Measurements from ENCODE around the gene TEX11.
A peak's percentile ranks its signal among the peaks of the same experiment; 100 is the strongest.
"Not testable (repeated sequence)": the region's sequence is repeated elsewhere in the genome, so short reads cannot be mapped to it uniquely, and the experiment has no call there.

TEX11 gene

DNA sequence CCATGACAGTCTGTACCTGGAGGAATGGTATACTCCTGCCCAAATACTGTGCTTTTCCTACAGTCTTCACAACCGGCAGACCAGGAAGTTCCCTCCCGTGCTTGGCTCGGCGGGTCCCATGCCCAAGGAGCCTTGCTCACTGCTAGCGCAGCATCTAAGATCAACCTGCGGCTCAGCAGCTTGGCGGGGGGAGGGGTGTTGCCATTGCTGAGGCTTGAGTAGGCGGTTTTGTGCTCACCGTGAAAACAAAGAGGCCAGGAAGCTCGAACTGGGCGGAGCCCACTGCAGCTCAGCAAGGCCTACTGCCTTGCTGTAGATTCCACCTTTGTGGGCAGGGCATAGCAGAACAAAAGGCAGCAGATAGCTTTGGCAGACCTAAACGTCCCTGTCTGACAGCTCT is 152.7 kb downstream of the TEX11 start:
- Histone ChIP-seq H3K27ac (ENCODE audit: low read depth, low read length) (no peak overlapping the region; the same call in 1 of the 2 replicates), H3K36me3 (ENCODE audit: control insufficient read depth, insufficient read depth, low read length) (no peaks in the 10 kb centered on the region), H3K4me3 (ENCODE audit: low read depth, low read length) (peak overlapping the region; percentile 9; the same call in 1 of the 2 replicates), H3K27me3 (ENCODE audit: control insufficient read depth, insufficient read depth, low read length) (no peaks in the 10 kb centered on the region), H3K9me3 (ENCODE audit: control insufficient read depth, insufficient read depth, low read depth, low read length) (peaks cover 22% of the 10 kb centered on the region), H3K4me1 (ENCODE audit: control insufficient read depth, insufficient read depth, low read length) (peaks cover 5% of the 10 kb centered on the region; the same call in 1 of the 2 replicates), H3K9ac (ENCODE audit: low read length) (peak overlapping the region; percentile 1)

DNA sequence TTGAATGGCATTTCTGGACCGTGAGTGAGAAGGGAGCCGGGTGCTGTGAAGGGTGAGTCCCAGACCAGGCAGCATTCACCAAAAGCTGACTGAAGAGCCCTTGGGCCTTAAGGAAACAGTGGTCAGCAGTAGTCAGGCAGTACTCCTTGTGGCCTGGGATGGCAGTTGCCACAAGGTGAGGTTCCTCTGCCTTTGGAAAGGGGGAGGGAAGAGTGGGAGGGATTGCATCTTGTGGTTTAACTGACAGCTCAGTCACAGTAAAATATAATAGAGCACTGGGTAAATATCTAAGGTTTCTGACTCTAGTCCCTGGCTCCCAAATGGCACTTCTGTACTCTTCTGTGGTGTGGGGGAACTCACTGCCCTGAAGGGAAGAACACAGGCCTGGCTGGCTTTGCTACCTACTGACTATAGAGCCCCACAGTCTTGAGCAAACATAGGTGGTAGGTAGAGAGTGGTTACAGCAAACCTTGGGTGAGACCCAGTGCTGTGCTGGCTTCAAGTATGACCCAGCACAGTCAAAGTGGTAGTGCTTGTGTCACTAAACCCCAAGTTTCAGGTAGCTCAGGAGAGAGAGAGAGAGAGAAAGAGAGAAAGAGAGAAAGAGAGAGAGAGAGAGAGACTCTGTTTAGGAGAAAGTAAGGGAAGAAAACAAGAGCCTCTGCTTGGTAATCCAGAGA is 154.2 kb downstream of the TEX11 start:
- Histone ChIP-seq H3K9ac (ENCODE audit: low read length) (no peak overlapping the region), H3K4me1 (ENCODE audit: control insufficient read depth, insufficient read depth, low read length) (peaks cover 5% of the 10 kb centered on the region; the same call in 1 of the 2 replicates), H3K27ac (ENCODE audit: low read depth, low read length) (no peak overlapping the region), H3K27me3 (ENCODE audit: control insufficient read depth, insufficient read depth, low read length) (no peaks in the 10 kb centered on the region), H3K4me3 (ENCODE audit: low read depth, low read length) (no peak overlapping the region), H3K36me3 (ENCODE audit: control insufficient read depth, insufficient read depth, low read length) (no peaks in the 10 kb centered on the region), H3K9me3 (ENCODE audit: control insufficient read depth, insufficient read depth, low read depth, low read length) (peaks cover 22% of the 10 kb centered on the region)

DNA sequence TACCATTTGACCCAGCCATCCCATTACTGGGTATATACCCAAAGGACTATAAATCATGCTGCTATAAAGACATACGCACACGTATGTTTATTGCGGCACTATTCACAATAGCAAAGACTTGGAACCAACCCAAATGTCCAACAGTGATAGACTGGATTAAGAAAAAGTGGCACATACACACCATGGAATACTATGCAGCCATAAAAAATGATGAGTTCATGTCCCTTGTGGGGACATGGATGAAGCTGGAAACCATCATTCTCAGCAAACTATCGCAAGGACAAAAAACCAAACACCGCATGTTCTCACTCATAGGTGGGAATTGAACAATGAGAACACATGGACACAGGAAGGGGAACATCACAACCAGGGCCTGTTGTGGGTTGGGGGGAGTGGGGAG is 174.7 kb downstream of the TEX11 start:
- not testable (repeated sequence) for H3K27me3 ChIP-seq (ENCODE audit: control insufficient read depth, insufficient read depth, low read length); H3K4me3 ChIP-seq (ENCODE audit: low read depth, low read length); H3K27ac ChIP-seq (ENCODE audit: low read depth, low read length); H3K9me3 ChIP-seq (ENCODE audit: control insufficient read depth, insufficient read depth, low read depth, low read length); H3K4me1 ChIP-seq (ENCODE audit: control insufficient read depth, insufficient read depth, low read length); H3K9ac ChIP-seq (ENCODE audit: low read length); H3K36me3 ChIP-seq (ENCODE audit: control insufficient read depth, insufficient read depth, low read length)

DNA sequence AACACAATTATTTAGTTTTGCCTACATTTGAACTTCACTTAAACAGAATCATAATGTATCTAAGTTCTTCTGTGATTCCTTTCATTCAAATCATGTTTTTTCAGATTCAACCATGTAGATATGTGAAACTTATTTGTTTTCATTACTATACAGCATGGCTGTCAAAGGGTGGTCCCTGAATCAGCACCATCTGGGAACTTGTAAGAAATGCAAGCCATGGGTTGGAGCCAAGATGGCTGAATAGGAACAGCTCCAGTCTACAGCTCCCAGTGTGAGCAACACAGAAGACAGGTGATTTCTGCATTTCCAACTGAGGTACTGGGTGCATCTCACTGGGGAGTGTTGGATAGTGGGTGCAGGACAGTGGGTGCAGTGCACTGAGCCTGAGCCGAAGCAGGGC is 180.6 kb downstream of the TEX11 start:
- H3K36me3 ChIP-seq (ENCODE audit: control insufficient read depth, insufficient read depth, low read length); H3K27me3 ChIP-seq (ENCODE audit: control insufficient read depth, insufficient read depth, low read length); H3K9me3 ChIP-seq (ENCODE audit: control insufficient read depth, insufficient read depth, low read depth, low read length); H3K9ac ChIP-seq (ENCODE audit: low read length); H3K27ac ChIP-seq (ENCODE audit: low read depth, low read length); H3K4me1 ChIP-seq (ENCODE audit: control insufficient read depth, insufficient read depth, low read length); H3K4me3 ChIP-seq (ENCODE audit: low read depth, low read length): not testable (repeated sequence)

DNA sequence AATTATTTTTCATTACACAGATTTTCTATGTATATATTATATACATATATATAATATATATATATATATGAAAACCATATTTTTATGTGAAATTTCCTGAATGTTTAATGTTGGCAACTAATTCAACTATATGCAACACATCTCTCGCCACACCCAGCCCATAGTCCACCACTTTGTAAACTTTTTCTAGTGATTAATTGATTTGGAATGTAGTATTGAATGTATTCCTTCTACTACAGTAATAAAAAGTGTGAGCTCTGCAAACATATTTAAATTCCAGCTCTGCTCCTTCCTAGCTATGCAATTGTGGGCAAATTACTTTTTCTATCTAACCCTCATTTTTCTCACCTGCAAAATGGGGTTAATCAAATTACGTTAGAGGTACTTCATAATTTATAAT is 187.8 kb downstream of the TEX11 start:
- no peak overlapping the region for H3K9ac ChIP-seq (ENCODE audit: low read length)
- H3K4me3 ChIP-seq (ENCODE audit: low read depth, low read length) = no peak overlapping the region
- H3K27ac ChIP-seq (ENCODE audit: low read depth, low read length) = no peak overlapping the region
- H3K27me3 ChIP-seq (ENCODE audit: control insufficient read depth, insufficient read depth, low read length) = no peaks in the 10 kb centered on the region; the same call in 1 of the 2 replicates
- H3K36me3 ChIP-seq (ENCODE audit: control insufficient read depth, insufficient read depth, low read length) = no peaks in the 10 kb centered on the region
- no peaks in the 10 kb centered on the region for H3K4me1 ChIP-seq (ENCODE audit: control insufficient read depth, insufficient read depth, low read length)
- H3K9me3 ChIP-seq (ENCODE audit: control insufficient read depth, insufficient read depth, low read depth, low read length) = peaks cover 5% of the 10 kb centered on the region; the same call in 1 of the 2 replicates

DNA sequence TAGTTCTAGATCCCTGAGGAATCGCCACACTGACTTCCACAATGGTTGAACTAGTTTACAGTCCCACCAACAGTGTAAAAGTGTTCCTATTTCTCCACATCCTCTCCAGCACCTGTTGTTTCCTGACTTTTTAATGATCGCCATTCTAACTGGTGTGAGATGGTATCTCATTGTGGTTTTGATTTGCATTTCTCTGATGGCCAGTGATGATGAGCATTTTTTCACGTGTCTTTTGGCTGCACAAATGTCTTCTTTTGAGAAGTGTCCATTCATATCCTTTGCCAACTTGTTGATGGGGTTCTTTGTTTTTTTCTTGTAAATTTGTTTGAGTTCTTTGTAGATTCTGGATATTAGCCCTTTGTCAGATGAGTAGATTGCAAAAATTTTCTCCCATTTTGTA is 197.2 kb downstream of the TEX11 start:
- not testable (repeated sequence) for H3K4me3 ChIP-seq (ENCODE audit: low read depth, low read length); H3K36me3 ChIP-seq (ENCODE audit: control insufficient read depth, insufficient read depth, low read length); H3K9me3 ChIP-seq (ENCODE audit: control insufficient read depth, insufficient read depth, low read depth, low read length); H3K4me1 ChIP-seq (ENCODE audit: control insufficient read depth, insufficient read depth, low read length); H3K27ac ChIP-seq (ENCODE audit: low read depth, low read length); H3K9ac ChIP-seq (ENCODE audit: low read length); H3K27me3 ChIP-seq (ENCODE audit: control insufficient read depth, insufficient read depth, low read length)

DNA sequence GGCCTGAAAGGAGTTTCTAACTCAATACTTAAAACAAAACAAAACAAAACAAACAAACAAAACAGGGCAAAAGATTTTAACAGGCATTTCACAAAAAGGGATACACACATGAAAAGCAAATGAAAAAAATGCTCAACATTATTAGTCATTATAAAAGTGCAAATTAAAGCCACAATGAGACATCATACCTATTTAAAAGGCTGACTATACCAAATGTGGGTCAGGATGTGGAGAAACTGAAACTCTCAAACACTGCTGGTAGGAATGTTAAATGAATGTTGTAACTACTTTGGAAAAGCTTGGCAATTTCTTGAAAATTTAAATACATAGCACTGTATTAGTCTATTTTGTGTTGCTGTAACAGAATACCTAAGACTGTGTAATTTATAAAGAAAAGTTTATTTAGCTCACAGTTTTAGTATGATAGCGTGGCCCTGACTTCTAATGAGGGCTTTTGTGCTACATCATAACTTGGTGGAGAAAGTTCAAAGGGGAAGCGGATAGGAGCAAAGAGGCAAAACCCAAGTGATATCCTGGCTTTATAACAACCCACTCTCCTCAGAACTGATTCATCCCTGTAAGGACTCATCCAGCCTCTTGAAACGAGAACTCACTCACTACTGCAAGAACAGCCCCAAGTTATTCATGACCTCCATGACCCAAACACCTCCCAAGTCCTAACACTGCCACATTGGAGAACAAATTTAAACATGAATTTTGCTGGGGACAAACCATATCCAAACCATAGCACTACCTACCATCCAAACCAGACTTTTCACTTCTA is 214.0 kb downstream of the TEX11 start:
- Histone ChIP-seq H3K36me3 (ENCODE audit: control insufficient read depth, insufficient read depth, low read length) (no peaks in the 10 kb centered on the region), H3K27ac (ENCODE audit: low read depth, low read length) (no peak overlapping the region), H3K9ac (ENCODE audit: low read length) (no peak overlapping the region), H3K4me3 (ENCODE audit: low read depth, low read length) (no peak overlapping the region), H3K4me1 (ENCODE audit: control insufficient read depth, insufficient read depth, low read length) (no peaks in the 10 kb centered on the region), H3K9me3 (ENCODE audit: control insufficient read depth, insufficient read depth, low read depth, low read length) (no peaks in the 10 kb centered on the region; the same call in 1 of the 2 replicates), H3K27me3 (ENCODE audit: control insufficient read depth, insufficient read depth, low read length) (no peaks in the 10 kb centered on the region)

DNA sequence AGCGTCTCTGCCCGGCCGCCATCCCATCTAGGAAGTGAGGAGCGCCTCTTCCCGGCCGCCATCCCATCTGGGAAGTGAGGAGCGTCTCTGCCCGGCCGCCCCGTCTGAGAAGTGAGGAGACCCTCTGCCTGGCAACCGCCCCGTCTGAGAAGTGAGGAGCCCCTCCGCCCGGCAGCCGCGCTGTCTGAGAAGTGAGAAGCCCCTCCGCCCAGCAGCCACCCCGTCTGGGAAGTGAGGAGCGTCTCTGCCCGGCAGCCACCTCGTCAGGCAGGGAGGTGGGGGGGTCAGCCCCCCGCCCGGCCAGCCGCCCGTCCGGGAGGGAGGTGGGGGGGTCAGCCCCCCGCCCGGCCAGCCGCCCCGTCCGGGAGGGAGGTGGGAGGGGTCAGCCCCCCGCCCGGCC is 229.1 kb downstream of the TEX11 start:
- H3K4me1 ChIP-seq (ENCODE audit: control insufficient read depth, insufficient read depth, low read length); H3K36me3 ChIP-seq (ENCODE audit: control insufficient read depth, insufficient read depth, low read length); H3K9ac ChIP-seq (ENCODE audit: low read length); H3K27ac ChIP-seq (ENCODE audit: low read depth, low read length); H3K4me3 ChIP-seq (ENCODE audit: low read depth, low read length); H3K27me3 ChIP-seq (ENCODE audit: control insufficient read depth, insufficient read depth, low read length): not testable (repeated sequence)
- H3K9me3 ChIP-seq (ENCODE audit: control insufficient read depth, insufficient read depth, low read depth, low read length) = peaks cover 17% of the 10 kb centered on the region; the same call in 1 of the 2 replicates

DNA sequence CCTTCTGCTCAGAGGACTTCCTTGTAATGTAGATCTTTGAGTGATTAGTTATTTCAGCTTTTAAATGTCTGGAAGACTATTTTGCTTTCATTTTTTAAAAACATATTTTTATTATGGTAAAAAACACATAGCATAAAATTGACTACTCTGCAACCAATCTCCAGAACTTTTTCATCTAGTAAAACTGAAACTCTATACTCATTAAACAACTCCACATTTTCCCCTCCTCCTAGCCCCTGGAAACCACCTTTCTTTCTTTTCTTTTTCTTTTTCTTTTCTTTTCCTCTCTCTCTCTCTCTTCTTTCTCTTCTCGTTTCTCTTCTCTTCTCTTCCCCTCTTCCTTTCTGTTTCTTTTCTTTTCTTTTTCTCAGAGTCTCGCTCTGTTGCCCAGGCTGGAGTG is 233.2 kb downstream of the TEX11 start:
- H3K27ac ChIP-seq (ENCODE audit: low read depth, low read length) = no peak overlapping the region
- no peaks in the 10 kb centered on the region for H3K36me3 ChIP-seq (ENCODE audit: control insufficient read depth, insufficient read depth, low read length)
- H3K4me3 ChIP-seq (ENCODE audit: low read depth, low read length) = no peak overlapping the region
- H3K27me3 ChIP-seq (ENCODE audit: control insufficient read depth, insufficient read depth, low read length) = no peaks in the 10 kb centered on the region
- no peak overlapping the region for H3K9ac ChIP-seq (ENCODE audit: low read length)
- peaks cover 14% of the 10 kb centered on the region; the same call in 1 of the 2 replicates for H3K9me3 ChIP-seq (ENCODE audit: control insufficient read depth, insufficient read depth, low read depth, low read length)
- H3K4me1 ChIP-seq (ENCODE audit: control insufficient read depth, insufficient read depth, low read length) = no peaks in the 10 kb centered on the region

DNA sequence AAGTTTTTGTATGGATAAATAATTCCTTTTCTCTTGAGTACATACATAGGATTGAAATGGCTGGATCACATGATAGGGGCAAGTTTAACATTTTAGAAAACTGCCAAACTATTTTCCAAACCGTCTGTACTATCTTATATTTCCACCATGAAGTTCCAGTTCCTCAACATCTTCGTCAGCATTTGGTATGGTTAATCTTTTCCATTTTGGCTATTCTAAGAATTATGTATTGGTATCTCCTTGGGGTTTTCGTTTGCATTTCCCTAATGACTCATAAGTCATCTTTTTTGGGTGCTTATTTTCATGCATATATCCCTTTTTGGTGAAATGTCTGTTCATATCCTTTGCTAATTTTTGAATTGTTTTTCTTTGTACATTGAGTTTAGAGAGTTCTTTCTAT is 236.2 kb downstream of the TEX11 start:
- H3K36me3 ChIP-seq (ENCODE audit: control insufficient read depth, insufficient read depth, low read length) = no peaks in the 10 kb centered on the region
- H3K9ac ChIP-seq (ENCODE audit: low read length) = no peak overlapping the region

DNA sequence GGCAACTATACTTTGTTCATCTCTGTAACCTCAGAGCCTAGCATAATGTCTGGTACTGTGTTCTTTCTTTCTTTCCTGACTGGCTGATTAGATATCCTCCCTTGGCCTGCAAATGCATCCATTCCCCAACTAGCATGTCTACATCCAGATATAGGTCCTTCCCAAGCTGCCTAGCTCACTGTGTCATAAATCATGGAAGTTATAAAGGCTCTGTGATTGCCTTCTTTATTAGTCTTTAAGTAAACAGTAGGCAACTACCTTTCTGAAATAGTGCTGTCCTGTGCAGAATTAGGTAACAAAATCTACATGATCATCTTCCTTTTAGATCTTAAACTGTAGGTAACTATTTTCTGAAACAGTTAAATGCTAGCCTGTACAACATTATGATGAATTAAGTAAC is 239.4 kb downstream of the TEX11 start:
- no peak overlapping the region for H3K27ac ChIP-seq (ENCODE audit: low read depth, low read length)
- H3K36me3 ChIP-seq (ENCODE audit: control insufficient read depth, insufficient read depth, low read length) = no peaks in the 10 kb centered on the region

More for the DNA sequence above, 236.2 kb downstream of the TEX11 start:
- no peaks in the 10 kb centered on the region for H3K27me3 ChIP-seq (ENCODE audit: control insufficient read depth, insufficient read depth, low read length)
- H3K27ac ChIP-seq (ENCODE audit: low read depth, low read length) = no peak overlapping the region
- H3K4me1 ChIP-seq (ENCODE audit: control insufficient read depth, insufficient read depth, low read length) = no peaks in the 10 kb centered on the region
- H3K4me3 ChIP-seq (ENCODE audit: low read depth, low read length) = no peak overlapping the region
- peaks cover 7% of the 10 kb centered on the region; the same call in 1 of the 2 replicates for H3K9me3 ChIP-seq (ENCODE audit: control insufficient read depth, insufficient read depth, low read depth, low read length)

More for the DNA sequence above, 239.4 kb downstream of the TEX11 start:
- Histone ChIP-seq H3K9ac (ENCODE audit: low read length) (no peak overlapping the region), H3K9me3 (ENCODE audit: control insufficient read depth, insufficient read depth, low read depth, low read length) (no peaks in the 10 kb centered on the region; the same call in 1 of the 2 replicates), H3K4me3 (ENCODE audit: low read depth, low read length) (no peak overlapping the region), H3K4me1 (ENCODE audit: control insufficient read depth, insufficient read depth, low read length) (no peaks in the 10 kb centered on the region), H3K27me3 (ENCODE audit: control insufficient read depth, insufficient read depth, low read length) (no peaks in the 10 kb centered on the region)

Data from HUES6 (cell line).